ENCODE data around the gene MRPS6.

MRPS6 gene

DNA sequence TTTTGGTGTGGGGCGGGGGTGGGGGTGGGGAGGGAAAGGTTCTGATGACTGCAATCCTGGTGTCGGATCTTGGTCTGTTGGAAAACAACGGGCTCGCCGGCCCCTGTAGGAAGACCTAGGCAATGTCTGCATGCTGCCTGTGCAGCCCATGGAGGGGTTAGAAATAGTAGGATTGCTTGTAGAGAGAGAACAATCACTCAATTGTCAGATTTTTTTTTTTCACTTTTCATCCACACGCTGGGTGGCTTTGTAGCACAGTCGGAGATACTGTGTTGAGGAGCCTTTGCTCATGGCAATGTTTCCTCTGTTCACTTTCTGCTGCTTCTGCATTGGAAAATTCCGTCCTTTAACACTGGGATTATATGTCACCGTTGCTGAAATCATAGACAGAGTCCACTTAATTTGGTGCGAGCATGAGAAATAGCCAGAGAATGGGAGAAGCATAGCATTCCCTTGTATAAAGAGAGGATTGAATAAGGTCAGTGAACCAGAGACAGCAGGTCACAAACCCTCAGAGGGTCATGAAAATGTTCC is 107.5 kb downstream of the MRPS6 start:
- peak; percentile 82 for DNase-seq (ENCODE audit: low spot score)

DNA sequence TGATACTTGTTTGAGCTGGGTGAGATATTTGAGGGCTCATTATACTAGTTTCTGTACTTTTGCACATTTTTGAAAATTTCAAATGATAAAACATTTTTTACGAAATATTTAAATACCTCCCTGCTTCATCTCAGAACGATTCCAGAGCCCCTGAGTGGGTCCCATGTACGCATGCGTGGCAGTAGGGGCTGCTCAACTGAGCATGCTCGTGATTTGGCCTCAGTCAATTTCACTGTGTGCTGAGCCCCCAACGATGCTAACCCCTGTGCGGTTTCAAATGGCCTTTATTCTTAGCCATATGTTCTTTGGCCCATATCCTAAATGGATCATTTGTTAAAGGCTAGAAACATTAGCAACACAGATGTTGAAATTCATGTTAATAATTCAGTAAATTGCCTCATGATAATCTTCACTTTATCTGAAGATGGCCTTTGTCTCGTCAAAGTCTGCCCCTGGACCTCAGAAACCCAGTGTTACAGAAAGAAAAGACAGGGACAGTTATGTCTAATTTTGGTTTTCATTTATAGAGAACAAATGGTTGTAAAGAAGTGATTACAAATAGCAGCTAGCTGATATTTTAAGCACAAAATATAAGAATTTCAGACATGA is 108.2 kb downstream of the MRPS6 start:
- no peak for DNase-seq (ENCODE audit: low spot score)

DNA sequence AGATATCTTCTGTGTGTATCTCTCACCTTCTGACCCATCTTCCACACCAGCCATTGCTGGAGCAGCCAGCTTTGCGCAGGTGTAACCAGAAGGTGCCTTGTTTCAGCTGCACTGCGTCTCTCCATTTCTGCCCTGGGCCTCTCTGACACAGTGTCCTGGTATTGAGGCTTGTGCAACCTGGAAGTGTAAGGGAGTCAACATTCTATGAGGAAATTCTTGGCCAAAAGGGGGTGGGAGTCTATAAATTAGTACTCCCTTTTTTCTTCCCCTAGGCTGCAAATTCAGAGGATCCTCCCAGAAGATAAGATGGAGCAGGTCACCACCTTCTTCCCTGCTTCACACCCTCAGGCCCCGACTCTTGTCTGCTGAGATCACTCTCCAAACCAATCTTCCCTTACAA is 109.1 kb downstream of the MRPS6 start:
- no peak for DNase-seq (ENCODE audit: low spot score)

DNA sequence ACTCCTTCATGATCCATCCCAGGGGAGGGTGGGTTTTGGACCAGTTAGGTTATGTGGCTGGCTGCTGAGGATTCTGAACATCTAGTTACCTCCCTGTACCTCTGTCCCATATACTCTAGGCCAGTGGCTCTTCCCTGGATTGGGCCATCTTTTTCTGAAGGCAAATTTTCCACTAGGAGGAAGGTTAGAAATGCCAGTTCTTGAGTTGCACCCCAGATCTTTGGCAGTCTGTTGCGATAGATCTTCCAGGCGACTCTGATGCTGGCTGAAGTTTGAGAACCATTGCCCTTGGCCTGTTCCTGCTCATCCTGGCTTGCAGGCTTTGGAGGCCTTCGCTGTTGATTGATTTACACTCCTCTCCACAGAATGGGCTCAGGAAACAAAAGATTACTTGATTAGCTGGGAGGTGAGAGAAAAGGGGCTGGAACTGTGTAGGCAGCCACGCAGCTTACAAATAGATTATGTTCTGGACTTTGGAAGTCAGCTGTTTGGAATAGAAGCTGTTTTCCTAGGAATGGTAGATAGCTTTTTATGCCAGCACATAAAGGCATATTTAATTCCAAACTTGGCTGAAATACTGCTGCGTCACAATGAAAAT is 110.1 kb downstream of the MRPS6 start:
- DNase-seq (ENCODE audit: low spot score) = no peak

DNA sequence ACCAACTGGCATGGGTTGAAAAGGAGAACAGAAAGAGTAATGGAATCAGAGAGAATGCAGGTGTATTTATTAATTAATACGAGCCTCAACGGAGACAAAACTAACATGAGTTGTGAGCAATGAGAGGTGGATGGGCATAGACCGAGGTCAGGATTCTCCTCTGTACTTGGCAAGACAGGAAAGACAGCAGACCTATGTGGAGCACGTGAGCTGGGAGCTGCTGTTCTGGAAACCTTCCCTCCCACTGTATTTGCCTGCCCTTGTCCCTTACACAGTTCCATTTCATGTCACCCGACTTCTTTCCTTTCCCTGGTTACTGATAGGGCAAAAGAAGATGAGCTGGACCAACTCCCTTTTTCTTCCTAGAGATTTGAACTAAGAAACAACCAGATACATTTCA is 110.9 kb downstream of the MRPS6 start:
- DNase-seq (ENCODE audit: low spot score) = no peak

DNA sequence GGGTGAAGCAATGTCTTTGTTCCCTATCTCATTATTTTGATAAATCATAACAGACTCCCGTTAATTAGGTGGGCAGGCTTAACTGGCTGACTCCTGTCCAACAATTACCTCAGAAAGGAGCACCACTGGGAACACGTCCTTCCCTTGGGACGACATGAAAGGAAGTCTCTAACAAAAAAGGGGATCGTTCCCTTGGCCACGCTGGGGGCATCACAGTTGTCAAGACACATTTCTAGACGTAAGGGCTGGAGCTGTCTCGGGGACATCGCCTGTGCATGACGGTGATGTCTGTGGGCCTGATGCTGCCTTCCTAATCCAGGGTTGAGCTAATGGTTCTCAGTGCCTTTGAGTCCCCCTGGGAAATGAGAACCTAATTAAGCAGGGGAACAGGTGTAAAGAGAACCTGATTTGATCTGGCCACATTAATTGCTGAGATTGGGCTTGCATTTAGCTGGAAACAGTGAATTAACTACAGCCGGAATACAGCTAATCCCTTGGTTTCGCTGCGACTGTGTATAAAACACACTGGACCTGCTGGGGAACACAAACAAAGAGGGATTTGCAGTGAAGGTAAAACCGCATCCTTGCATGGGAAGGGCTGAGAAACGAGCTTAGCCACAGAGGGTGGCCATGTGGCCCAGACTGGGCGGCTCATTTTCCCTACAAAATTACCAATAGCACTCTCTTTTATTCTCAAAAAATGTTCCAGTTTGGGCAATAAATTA is 111.8 kb downstream of the MRPS6 start:
- DNase-seq (ENCODE audit: low spot score) = no peak

DNA sequence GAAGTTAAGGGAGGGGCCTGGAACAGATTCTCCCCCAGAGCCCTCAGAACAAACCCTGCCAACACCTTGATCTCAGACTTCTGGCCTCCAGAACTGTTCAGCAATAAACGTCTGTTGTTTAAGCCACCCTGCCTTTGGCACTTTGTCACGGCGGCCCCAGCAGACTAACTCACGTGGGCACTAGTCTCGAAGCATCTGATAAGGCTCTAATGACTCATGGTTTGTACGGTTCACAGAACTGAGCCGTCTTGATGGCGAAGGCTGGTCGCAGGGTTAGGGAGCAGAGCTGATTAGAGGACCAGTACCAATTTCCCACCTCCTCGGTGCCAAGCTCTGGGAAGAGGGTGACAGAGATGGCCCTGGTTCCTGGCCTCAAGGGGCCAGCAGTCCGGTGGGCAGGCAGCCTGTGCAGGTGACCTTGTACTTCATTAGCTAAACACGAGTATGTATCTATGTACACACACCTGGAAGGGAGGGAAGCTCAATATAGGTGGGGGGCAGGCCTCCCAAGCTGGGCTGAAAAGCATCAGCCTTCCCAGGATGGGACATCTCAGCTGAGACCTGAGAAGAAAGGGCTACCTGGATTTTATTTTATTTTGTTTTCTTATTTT is 112.8 kb downstream of the MRPS6 start:
- no peak for DNase-seq (ENCODE audit: low spot score)

DNA sequence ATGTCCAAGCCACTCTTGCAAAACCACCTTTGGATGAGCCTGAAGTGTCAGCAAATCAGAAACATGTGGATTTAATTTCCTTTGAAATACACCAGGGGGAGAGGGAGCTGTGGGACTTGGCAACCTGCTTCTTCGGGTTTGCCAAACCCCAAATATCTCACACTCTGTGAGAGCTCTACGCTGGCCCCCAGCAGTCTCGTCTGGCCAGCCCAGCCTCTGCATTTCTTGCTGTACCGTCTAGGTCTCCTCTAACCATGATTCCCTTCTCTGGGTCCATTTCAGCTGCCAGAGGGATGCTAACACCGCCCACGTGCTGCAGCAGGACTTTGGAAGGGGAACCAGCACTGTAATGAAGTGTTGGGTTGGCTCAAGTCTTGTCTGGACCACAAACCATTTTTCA is 114.6 kb downstream of the MRPS6 start:
- no peak for DNase-seq (ENCODE audit: low spot score)

DNA sequence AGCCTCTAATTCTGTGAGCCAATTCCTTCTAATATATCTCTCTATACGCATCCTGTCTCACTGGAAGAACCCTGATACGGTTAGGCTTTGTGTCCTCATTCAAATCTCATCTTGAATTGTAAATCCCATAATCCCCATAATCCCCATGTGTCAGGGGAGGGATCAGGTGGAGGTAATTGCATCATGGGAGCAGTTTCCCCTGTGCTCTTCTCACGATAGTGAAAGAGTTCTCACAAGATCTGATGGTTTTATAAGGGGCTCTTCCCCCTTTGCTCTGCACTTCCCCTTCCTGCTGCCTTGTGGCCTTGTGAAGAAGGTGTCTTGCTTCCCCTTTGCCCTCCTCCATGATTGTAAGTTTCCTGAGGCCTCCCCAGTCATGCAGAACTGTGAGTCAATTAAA is 116.1 kb downstream of the MRPS6 start:
- DNase-seq (ENCODE audit: low spot score) = no peak

DNA sequence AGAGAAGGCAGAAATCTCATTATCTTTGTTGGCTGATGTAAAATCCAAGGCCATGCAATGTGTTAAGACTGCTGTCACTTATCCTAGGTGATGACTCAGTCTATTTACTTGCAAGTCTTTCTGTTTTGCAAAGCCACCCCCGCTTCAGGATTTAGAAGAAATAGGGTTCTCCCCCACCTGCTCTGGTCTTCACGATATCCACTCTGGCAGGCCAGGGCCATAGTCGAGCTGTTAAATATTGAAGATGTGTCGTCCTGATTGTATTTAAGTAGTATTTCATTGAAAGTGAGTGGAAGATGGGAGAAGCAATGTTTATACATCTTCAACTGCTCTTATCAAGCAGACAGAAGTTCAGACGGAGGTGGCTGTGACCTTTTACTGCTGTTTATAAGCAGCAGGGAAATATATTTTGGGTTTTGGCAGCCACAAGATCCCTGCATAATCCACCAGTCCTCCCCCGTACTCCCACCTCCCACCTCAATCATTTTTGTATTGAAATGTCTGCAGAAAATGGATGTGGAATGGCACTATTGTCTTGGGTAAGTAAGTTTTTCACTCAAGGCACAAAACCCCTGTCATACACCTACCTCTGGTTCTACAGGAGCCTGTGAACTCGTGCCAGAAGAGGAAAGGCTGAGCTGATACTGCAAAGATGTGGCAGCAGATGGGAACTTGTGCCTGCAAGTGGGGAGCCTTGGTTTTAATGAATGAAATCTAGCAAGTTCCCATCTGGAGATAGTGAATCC is 117.4 kb downstream of the MRPS6 start:
- DNase-seq (ENCODE audit: low spot score) = no peak

DNA sequence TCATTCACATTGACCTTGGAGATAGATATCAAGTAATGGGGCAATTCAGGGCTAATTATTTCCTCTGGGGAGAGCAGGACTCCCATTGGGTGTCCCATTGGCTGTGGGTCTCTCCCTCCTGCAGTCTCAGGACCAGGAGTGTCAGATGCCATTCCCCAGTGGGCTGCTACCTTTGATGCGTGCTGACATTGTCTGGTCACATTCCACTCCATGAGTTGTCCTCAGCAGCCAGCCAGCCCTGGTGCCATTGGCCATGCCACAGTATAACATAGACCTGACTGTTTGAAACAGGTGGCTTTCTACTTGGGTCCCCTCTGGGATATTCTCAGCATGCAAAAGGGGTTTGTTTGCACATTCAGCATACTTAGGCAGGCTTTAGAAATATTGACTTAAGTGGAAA is 118.5 kb downstream of the MRPS6 start:
- no peak for DNase-seq (ENCODE audit: low spot score)

Measured in globus pallidus (tissue), 1 donor.